SH-SY5Y (cell line): ENCODE measurements around the gene CREB3L1.

Experiments used
- GATA2 ChIP-seq: IDR thresholded peaks from 2 replicates; pipeline ENCODE4 v1.6.1; 2011; ENCODE audit warnings: mild to moderate bottlenecking, low read depth, low read length
- GATA3 ChIP-seq: IDR thresholded peaks from 2 replicates; pipeline ENCODE4 v1.6.1; 2011; ENCODE audit warnings: low read depth, mild to moderate bottlenecking, low read length, moderate library complexity

GRCh38 chr11:46369458-46370152, 92.1 kb downstream of the CREB3L1 start:
- TF ChIP-seq GATA2 (no peak), GATA3 (no peak)
